GM19468 (cell line): ENCODE data around the gene C19orf44.
"Not testable (repeated sequence)": the region's sequence is repeated elsewhere in the genome, so short reads cannot be mapped to it uniquely, and the experiment has no call there.

Experiments used
- ATAC-seq: cut with Tn5 transposase; IDR thresholded peaks from one replicate; pipeline ENCODE4 v1.9.1; 2021; ENCODE audit warnings: mild to moderate bottlenecking, moderate library complexity, moderate number of reproducible peaks; ENCODE audit not compliant: unreplicated experiment; ENCODE audit errors: extremely low read depth

C19orf44 gene

DNA sequence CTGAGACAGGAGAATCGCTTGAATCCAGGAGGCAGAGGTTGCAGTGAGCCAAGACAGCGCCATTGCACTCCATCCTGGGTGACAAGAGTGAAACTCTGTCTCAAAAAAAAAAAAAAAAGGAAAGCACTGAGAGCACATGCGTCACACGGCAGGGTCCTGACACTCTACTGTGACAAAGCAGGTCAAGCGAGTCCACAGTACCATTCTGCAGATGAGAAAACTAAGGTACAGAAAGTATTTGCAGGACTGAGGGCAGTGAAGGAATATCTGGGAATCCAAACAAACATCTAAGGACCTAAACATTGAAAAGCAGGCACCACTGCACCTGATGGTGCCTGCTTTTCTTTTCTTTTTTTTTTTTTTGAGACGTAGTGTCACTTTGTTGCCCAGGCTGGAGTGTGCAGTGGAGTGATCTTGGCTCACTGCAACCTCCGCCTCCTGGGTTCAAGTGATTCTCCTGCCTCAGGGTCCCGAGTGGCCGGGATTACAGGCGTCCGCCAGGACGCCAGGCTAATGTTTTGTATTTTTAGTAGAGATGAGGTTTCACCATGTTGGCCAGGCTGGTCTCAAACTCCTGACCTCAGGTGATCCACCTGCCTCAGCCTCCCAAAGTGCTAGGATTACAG is 29.3 kb upstream of the C19orf44 start:
- ATAC-seq, result not testable (repeated sequence)

- no peak for ATAC-seq
Measured at GRCh38 chr19:16467581-16467980, 28.6 kb upstream of the C19orf44 start.

GRCh38 chr19:16470541-16470910 is 25.7 kb upstream of the C19orf44 start:
- no peak for ATAC-seq

DNA sequence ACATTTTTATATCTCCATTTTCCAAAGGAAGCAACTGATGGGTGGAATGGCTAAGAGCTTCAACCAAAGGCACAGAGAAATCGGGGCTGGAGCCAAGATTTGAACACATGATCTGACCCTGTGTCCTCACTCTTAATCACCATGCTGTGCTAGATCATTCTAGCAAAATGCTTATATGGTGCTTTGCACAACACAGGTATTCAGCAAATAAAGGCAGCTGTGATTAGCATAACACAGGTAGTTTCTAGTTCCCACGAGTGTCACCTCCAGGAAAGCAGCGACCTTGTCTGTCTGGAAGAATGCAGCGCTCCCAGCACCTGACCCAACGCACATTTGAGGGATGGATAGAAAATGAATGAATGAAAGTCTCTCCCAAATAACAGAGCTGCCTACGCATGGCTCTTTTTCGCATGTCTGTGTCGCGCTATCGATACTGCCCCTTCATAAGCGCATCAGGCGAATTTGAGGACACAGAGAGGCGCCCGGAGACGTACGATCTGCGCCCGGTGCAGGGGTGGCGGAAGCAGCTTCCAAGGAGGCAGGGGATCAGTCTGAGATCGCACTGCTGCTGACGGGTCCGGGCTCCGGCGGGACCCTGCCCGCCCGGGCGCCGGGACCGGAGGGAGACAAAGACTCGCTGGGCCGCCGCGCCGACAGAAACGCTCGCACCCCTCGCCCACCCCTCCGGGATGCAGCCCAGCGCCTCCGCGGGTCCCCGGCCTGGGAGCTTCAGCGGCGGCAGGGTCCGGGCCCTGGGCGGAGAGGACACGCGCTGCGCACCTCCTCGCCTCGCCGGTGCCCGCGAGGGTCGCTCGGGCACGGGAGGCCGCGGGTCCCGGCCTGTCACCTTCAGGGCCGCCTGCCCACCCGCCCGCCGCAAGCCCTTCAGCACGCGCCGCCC is 25.0 kb upstream of the C19orf44 start:
- peak; percentile 9 for ATAC-seq

GRCh38 chr19:16472559-16472899 is 23.7 kb upstream of the C19orf44 start:
- not testable (repeated sequence) for ATAC-seq

DNA sequence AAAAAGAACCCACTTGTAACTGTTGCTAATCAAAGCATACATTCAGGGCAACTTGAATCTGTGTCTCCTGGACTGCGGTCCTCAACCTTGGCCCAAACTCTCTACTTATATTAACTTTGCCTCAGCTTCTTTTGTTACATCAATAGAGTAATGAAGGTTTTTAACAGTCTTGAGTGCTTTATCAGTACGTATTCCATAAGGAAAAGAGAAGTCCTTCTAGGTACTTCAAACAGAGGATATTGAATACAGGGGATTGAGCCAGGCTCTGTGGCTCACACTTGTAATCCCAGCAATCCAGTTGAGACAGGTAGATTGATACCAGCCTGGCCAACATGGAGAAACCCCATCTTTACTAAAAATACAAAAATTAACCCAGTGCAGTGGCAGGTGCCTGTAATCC is 23.2 kb upstream of the C19orf44 start:
- no peak for ATAC-seq

GRCh38 chr19:16473875-16474392 is 22.3 kb upstream of the C19orf44 start:
- ATAC-seq, result no peak

DNA sequence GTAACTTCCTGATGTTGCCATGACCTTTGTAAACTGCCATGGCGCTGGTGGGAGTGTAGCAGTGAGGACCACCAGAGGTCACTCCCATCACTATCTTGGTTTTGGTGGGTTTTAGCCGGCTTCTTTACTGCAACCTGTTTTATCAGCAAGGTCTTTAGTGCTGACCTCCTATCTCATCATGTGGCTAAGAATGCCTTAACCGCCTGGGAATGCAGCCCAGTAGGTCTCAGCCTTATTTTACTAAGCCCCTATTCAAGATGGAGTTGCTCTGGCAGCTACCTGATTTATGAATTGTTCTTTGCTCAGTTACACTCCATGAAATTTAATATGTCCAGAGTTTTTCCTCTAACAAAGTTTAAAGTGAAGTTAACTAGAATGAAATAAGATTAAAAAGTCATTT is 19.8 kb upstream of the C19orf44 start:
- no peak for ATAC-seq

GRCh38 chr19:16477311-16477710 is 18.9 kb upstream of the C19orf44 start:
- no peak for ATAC-seq

DNA sequence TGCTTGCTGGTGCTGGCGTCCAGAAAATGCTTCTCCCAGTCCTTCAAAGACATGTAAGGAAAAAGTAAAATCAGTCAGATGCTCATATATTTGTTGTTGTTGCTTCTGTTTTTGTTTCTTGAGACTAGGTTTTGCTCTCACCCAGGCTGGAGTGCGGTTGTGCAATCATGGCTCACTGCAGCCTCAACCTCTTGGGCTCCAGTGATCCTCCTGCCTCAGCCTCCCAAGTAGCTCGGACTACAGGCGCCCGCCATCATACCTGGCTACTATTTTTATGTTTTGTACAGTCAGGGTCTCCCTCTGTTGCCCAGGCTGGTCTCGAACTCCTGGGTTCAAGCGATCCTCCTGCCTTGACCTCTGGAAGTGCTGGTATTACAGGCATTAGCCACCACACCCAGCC is 13.4 kb upstream of the C19orf44 start:
- ATAC-seq, result no peak

- ATAC-seq, result not testable (repeated sequence)
Measured at GRCh38 chr19:16486476-16486875, 9.7 kb upstream of the C19orf44 start.

DNA sequence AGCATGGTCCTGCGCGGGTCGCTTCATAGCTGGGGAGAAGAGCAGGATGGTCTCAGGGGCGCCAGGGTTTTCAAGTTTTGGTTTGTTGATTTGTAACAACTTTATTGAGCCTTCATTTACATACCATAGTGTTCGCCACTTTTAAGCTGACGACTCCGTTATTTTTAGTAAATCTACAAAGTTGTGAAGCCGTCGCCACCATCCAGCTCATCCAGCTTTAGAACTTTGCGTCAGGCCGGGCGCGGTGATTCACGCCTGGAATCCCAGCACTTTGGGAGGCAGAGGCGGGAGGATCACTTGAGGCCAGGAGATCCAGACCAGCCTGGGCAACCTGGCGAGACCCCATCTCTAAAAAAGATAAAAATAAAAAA is 404 bp downstream of the C19orf44 start:
- ATAC-seq, result no peak

- no peak for ATAC-seq
Measured at GRCh38 chr19:16497042-16497441, 848 bp downstream of the C19orf44 start.

DNA sequence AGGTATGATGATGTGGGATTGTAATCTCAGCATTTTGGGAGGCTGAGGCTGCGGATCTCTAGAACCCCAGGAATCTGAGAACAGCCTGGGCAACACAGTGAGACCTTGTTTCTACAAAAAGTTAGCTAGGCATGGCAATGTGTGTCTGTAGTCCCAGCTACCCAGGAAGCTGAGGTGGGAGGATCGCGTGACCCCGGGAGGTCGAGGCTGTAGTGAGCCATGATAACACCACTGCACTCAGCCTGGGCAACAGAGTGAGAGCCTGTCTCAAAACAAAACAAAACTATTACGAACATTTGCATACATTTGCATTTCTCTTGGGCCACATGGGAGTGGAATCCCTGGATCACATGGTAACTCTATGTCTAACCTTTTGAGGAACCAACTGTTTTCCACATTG is 1.6 kb downstream of the C19orf44 start:
- no peak for ATAC-seq

DNA sequence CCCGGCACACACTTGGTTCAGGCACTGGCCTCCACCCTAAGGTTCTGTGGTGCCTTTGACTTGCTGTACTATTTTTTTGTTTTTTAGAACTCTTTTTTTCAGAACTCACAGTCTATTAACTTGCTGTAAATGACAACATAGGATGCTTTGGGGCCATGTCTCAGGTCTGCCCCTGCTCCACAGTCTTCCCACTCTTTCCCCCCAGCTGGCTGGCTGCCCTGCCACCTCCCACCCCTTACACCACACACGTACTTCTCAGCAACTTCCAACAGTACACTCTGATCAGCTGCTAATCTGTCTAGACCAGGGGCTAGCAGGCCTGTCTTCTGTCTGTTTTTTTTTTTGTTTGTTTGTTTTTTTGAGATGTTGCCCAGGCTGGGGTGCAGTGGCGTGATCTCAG is 8.1 kb downstream of the C19orf44 start:
- ATAC-seq, result no peak

DNA sequence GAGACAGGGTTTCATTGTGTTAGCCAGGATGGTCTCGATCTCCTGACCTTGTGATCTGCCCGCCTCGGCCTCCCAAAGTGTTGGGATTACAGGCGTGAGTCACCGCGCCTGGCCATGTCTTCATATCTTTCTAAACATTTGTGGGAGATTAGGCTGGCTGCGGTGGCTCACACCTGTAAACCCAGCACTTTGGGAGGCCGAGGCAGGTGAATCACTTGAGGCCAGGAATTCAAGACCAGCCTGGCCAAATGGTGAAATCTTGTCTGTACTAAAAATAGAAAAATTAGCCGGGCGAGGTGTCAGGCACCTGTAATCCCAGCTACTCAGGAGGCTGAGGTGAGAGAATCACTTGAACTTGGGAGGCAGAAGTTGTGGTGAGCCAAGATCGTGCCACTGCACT is 10.0 kb downstream of the C19orf44 start:
- ATAC-seq, result not testable (repeated sequence)

DNA sequence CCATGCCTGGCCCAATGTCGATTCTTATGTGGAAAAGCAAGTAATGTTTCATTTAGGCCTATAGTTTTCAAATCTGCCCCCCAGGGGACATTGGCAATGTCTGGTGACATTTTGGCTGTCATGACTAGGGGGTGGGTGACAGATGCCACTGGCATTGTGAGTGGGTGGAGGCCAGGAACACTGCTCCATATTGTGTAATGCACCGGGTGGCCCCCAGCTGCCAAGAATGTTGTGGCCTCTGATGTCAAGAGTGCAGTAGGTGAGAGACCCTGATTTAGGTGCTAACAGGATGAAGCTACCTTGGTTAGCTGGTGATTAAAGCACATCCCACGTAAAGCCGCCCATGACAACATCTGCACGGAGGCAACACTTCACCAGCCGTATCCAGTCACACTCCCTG is 10.8 kb downstream of the C19orf44 start:
- ATAC-seq, result no peak

- no peak for ATAC-seq
Measured at GRCh38 chr19:16508546-16508945, 12.4 kb downstream of the C19orf44 start.

- no peak for ATAC-seq
Measured at GRCh38 chr19:16509141-16510061, 13.2 kb downstream of the C19orf44 start.

DNA sequence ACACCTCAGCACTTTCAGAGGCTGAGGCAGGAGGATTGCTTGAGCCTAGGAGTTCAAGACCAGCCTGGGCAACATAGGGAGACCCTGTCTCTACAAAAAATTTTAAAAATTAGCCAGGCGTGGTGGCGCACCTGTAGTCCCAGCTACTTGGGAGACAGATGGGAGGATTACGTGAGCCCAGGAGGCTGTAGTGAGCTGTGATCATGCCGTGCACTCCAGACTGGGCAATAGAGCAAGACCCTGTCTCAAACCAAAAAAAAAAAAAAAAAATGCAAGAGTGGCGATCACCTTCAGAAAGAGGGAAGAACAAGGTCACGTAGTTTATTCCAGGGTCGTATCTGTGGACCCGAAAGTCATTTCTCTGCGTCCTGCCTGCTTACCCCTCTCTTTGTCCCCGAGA is 16.4 kb downstream of the C19orf44 start:
- ATAC-seq, result not testable (repeated sequence)
